Ramos (cell line): Measurements from ENCODE around the gene ADGRF3.
"Not testable (repeated sequence)": the region's sequence is repeated elsewhere in the genome, so short reads cannot be mapped to it uniquely, and the experiment has no call there.

Experiments used
- in situ Hi-C: fragments of 300-500 bp; cut with MboI; formaldehyde crosslinking; loops from one replicate; pipeline ENCODE4 v1.14.3; 2022; ENCODE audit warnings: low sequenced_read_pairs; ENCODE audit not compliant: unreplicated experiment

ADGRF3 gene, protein sequence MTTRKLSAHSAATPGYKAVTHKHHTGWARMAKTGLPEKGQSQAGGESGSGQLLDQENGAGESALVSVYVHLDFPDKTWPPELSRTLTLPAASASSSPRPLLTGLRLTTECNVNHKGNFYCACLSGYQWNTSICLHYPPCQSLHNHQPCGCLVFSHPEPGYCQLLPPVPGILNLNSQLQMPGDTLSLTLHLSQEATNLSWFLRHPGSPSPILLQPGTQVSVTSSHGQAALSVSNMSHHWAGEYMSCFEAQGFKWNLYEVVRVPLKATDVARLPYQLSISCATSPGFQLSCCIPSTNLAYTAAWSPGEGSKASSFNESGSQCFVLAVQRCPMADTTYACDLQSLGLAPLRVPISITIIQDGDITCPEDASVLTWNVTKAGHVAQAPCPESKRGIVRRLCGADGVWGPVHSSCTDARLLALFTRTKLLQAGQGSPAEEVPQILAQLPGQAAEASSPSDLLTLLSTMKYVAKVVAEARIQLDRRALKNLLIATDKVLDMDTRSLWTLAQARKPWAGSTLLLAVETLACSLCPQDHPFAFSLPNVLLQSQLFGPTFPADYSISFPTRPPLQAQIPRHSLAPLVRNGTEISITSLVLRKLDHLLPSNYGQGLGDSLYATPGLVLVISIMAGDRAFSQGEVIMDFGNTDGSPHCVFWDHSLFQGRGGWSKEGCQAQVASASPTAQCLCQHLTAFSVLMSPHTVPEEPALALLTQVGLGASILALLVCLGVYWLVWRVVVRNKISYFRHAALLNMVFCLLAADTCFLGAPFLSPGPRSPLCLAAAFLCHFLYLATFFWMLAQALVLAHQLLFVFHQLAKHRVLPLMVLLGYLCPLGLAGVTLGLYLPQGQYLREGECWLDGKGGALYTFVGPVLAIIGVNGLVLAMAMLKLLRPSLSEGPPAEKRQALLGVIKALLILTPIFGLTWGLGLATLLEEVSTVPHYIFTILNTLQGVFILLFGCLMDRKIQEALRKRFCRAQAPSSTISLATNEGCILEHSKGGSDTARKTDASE

GRCh38 chr2:26346454-26347053 is at the start of gene ADGRF3:
Gene ADGRF3, minus strand, starts transcription at chr2:26346789. Its CDS starts 555 bp downstream, at chr2:26346234.
- in situ Hi-C loops = no loop called here

DNA sequence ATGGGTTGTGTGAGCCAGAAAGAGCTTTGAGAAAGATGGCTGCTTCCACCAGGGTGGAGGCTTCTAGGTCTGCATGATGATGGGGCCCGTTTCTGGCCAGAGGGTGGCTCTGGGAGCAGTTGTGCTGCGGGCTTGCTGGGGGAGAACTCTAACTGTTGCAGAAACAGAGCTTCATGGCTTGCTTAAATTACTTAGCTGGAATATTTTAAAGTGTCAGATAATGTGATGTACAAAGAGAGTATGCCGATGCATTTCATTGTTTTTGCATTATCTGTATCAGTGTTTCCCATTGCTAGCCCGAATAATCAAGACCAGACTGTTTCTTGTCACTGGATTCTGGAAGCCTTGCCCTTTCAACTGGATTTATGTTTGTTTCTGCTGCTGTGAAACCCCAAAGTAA is 48.8 kb upstream of the ADGRF3 start:
- in situ Hi-C loops = no loop called here

GRCh38 chr2:26394694-26395093 is 48.1 kb upstream of the ADGRF3 start:
- in situ Hi-C loops = no loop called here

GRCh38 chr2:26387189-26387588 is 40.6 kb upstream of the ADGRF3 start:
- in situ Hi-C loops = no loop called here

DNA sequence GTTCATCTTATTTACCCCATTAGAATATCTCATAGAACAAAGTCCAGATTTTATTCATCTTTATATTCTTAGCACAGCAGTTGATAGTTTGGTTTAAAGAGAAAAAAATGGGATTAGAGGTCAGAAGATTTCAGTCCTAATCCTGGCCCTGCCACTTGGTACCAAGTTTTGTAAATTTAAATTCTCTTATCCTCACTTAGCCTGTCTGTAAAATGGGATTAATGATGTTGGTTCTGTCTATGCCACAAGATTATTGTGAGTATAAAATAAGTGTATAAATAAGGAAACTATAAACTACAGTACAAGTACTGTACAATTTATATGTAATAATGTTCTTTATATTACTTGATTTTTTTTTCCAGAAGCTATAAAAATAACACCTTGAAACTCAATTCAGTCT is 38.0 kb upstream of the ADGRF3 start:
- in situ Hi-C loops = no loop called here

GRCh38 chr2:26384183-26384582 is 37.6 kb upstream of the ADGRF3 start:
- in situ Hi-C loops = no loop called here

DNA sequence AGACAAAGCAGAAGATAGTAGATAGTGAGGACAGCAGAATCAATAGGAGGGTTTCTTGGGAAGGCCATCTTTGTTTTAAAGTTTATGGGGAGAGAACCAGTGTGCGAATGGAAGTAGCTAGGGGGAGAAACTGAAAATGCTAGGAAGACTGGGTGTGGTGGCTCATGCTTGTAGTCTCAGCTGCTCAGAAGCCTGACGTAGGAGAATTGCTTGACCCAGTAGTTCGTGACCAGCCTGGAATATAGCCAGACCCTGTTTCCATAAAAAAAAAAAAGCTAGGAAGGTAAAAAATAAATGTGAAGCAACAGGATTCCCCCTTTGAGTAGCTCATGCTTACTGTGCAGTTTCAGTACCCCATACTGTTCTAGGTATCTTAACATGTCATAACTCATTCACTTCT is 36.0 kb upstream of the ADGRF3 start:
- in situ Hi-C loops = no loop called here

GRCh38 chr2:26380281-26380680 is 33.7 kb upstream of the ADGRF3 start:
- in situ Hi-C loops = no loop called here

- in situ Hi-C loops = no loop called here
Measured at GRCh38 chr2:26376799-26377198, 30.2 kb upstream of the ADGRF3 start.

DNA sequence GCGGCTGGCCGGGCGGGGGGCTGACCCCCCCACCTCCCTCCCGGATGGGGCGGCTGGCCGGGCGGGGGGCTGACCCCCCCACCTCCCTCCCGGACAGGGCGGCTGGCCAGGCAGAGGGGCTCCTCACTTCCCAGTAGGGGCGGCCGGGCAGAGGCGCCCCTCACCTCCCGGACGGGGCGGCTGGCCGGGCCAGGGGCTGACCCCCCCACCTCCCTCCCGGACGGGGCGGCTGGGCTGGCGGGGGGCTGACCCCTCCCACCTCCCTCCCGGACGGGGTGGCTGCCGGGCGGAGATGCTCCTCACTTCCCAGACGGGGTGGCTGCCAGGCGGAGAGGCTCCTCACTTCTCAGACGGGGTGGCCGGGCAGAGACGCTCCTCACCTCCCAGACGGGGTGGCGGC is 24.3 kb upstream of the ADGRF3 start:
- in situ Hi-C loops = not testable (repeated sequence)

- in situ Hi-C loops = not testable (repeated sequence)
Measured at GRCh38 chr2:26369664-26370063, 23.1 kb upstream of the ADGRF3 start.

DNA sequence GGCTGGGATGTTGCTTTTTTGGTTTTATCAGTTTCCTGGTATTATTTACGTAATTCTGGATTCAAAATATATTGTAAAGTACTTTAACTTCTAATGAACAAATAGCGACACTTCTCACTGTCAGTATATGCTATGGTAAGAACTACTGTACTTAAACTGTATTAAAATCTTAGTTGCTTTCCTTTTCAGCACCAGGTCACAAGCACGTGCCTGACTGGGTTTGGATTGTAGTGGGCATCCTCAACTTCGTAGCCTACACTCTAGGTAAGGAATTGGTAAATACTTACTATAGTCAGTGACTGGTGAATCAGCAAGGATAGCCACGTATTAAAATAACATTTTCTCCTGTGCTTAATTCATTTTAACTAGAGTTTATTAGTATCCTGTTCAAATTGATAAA is 20.4 kb upstream of the ADGRF3 start:
- in situ Hi-C loops = no loop called here

DNA sequence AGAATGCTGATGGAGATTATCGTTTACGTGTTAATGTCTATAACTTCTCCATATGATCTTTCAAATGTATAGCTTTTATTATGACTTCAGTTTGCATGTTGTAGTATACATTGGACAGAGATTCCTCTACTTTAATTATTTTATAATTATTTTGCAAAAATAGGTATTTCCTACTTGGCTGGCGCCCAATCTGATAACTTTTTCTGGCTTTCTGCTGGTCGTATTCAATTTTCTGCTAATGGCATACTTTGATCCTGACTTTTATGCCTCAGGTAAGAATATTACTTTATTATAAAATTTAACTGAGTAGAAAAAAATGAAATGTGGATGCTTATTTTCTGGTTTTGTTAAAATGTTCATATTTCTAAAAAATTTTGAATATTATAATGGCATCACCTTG is 18.1 kb upstream of the ADGRF3 start:
- in situ Hi-C loops = no loop called here

GRCh38 chr2:26363958-26364357 is 17.4 kb upstream of the ADGRF3 start:
- in situ Hi-C loops = no loop called here

DNA sequence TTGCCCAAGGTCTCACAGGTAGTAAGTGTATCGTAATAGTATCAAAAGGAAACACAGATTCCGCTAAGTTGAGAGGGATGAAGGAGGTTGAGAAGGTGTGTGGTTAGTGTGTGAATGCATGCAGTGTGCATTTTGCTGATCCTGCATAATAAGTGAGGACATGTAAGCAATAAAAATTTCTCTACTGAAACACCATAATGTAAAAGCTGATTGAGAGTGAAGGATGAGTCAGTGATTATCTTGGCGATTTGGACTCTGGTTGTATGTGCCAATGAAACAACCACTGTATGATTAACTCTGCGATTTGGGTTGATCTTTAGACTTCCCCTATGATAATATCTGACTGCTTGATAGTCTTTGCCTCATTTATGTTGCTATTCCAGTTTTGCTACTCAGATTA is 16.7 kb upstream of the ADGRF3 start:
- in situ Hi-C loops = no loop called here

DNA sequence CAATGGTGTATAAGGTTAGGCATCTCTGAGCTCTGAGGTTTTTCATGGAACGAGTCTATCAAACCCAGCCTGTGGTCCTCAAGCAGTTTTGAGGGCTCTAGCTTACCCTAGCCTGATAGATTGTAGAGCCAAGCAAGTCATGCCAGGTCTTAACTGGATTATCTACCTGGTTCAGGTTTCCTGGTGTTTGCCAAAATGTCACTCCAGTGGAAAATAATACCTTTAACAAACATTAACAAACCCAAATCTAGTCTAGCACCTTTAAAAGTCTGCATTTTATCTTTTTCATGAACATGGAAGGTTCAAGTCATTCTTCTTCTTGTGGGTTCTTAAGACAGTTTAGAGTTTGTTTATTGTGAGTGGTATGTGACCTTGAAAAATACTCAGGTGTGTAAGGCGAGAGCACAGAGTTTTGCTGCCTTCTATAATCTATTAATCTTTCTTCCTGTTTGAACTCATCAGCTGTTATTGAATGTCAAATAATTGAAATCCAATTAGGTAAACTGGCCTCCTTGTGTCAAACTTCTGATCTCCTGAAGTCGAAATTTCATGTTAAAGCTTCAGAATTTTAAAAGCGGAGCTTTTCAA is 13.4 kb upstream of the ADGRF3 start:
- in situ Hi-C loops = no loop called here

- in situ Hi-C loops = no loop called here
Measured at GRCh38 chr2:26356771-26357170, 10.2 kb upstream of the ADGRF3 start.

- in situ Hi-C loops = no loop called here
Measured at GRCh38 chr2:26356111-26356510, 9.5 kb upstream of the ADGRF3 start.

GRCh38 chr2:26355038-26355995 is 8.7 kb upstream of the ADGRF3 start:
- in situ Hi-C loops = no loop called here
